H9 (cell line): Measurements from ENCODE around the gene HLA-E. TPM values are rescaled to one million over a fixed set of nuclear protein-coding genes. Genes with fewer than 3 reads are reported as not detected.

Experiments
- DNase-seq: peaks from one replicate; pipeline ENCODE4 v3.0.0-alpha.2; 2017
- H2AFZ ChIP-seq: one replicate; pipeline ENCODE4 v1.6.1; 2013; ENCODE audit warnings: mild to moderate bottlenecking, low read length, control low read depth, moderate library complexity
- H2AK5ac ChIP-seq: 2 replicates; pipeline ENCODE4 v1.6.1; 2013; ENCODE audit warnings: low read length, control low read depth, mixed read lengths; ENCODE audit not compliant: insufficient read length
- H2BK120ac ChIP-seq: one replicate; pipeline ENCODE4 v1.6.1; 2013; ENCODE audit warnings: low read depth, mild to moderate bottlenecking, low read length, control low read depth, inconsistent platforms; ENCODE audit not compliant: poor library complexity, severe bottlenecking
- H2BK12ac ChIP-seq: 2 replicates; pipeline ENCODE4 v1.6.1; 2013; ENCODE audit warnings: low read length, control low read depth, mixed read lengths, low read depth; ENCODE audit not compliant: insufficient read length
- H2BK15ac ChIP-seq: 2 replicates; pipeline ENCODE4 v1.6.1; 2013; ENCODE audit warnings: low read depth, low read length, control low read depth
- H2BK20ac ChIP-seq: one replicate; pipeline ENCODE4 v1.6.1; 2013; ENCODE audit warnings: low read depth, mild to moderate bottlenecking, low read length, control low read depth, inconsistent platforms; ENCODE audit not compliant: poor library complexity, severe bottlenecking
- H2BK5ac ChIP-seq: 2 replicates; pipeline ENCODE4 v1.6.1; 2013; ENCODE audit warnings: low read length, control low read depth, mixed read lengths; ENCODE audit not compliant: insufficient read length
- H3K14ac ChIP-seq: 2 replicates; pipeline ENCODE4 v1.6.1; 2013; ENCODE audit warnings: low read length, control low read depth; ENCODE audit not compliant: insufficient read depth
- H3K18ac ChIP-seq: 2 replicates; pipeline ENCODE4 v1.6.1; 2013; ENCODE audit warnings: low read depth, mild to moderate bottlenecking, mixed read lengths, low read length, control low read depth; ENCODE audit not compliant: insufficient read length
- H3K23ac ChIP-seq: 2 replicates; pipeline ENCODE4 v1.6.1; 2013; ENCODE audit warnings: low read length, control low read depth, mixed read lengths, low read depth; ENCODE audit not compliant: insufficient read length
- H3K23me2 ChIP-seq: 2 replicates; pipeline ENCODE4 v1.6.1; 2013; ENCODE audit warnings: low read depth, mild to moderate bottlenecking, mixed read lengths, low read length, control low read depth; ENCODE audit not compliant: insufficient read length, poor library complexity, severe bottlenecking
- H3K27ac ChIP-seq: 2 replicates; pipeline ENCODE4 v1.5.1; 2013; ENCODE audit warnings: low read length, control low read depth, mixed read lengths, low read depth; ENCODE audit not compliant: insufficient read length
- H3K27me3 ChIP-seq: 2 replicates; pipeline ENCODE4 v1.6.1; 2013; ENCODE audit warnings: low read length, control low read depth, inconsistent platforms; ENCODE audit not compliant: insufficient read depth
- H3K4ac ChIP-seq: 2 replicates; pipeline ENCODE4 v1.6.1; 2013; ENCODE audit warnings: low read depth, mild to moderate bottlenecking, control low read depth, inconsistent platforms, low read length, moderate library complexity
- H3K4me1 ChIP-seq: 2 replicates; pipeline ENCODE4 v1.6.1; 2013; ENCODE audit warnings: low read length, control low read depth, inconsistent platforms; ENCODE audit not compliant: insufficient read depth
- H3K4me2 ChIP-seq: 2 replicates; pipeline ENCODE4 v1.6.1; 2013; ENCODE audit warnings: low read length, control low read depth, mixed read lengths; ENCODE audit not compliant: insufficient read length, insufficient read depth
- H3K56ac ChIP-seq: 2 replicates; pipeline ENCODE4 v1.6.1; 2013; ENCODE audit warnings: low read depth, mild to moderate bottlenecking, mixed read lengths, low read length, control low read depth; ENCODE audit not compliant: insufficient read length
- H3K79me1 ChIP-seq: 2 replicates; pipeline ENCODE4 v1.6.1; 2013; ENCODE audit warnings: low read depth, mild to moderate bottlenecking, moderate library complexity, low read length, control low read depth, inconsistent platforms; ENCODE audit not compliant: insufficient read depth, poor library complexity, severe bottlenecking
- H3K79me2 ChIP-seq: 2 replicates; pipeline ENCODE4 v1.6.1; 2013; ENCODE audit warnings: low read length, control low read depth, inconsistent platforms; ENCODE audit not compliant: insufficient read depth
- H3K9ac ChIP-seq: 2 replicates; pipeline ENCODE4 v1.6.1; 2013; ENCODE audit warnings: low read length, control low read depth, mixed read lengths; ENCODE audit not compliant: insufficient read length; ENCODE audit errors: extremely low read depth
- H3K9me3 ChIP-seq: one replicate; pipeline ENCODE4 v1.6.1; 2013; ENCODE audit warnings: low read depth, low read length, inconsistent platforms; ENCODE audit not compliant: control insufficient read depth
- H3T11ph ChIP-seq: one replicate; pipeline ENCODE4 v1.6.1; 2013; ENCODE audit warnings: mild to moderate bottlenecking, low read length, control low read depth, inconsistent platforms
- H4K20me1 ChIP-seq: one replicate; pipeline ENCODE4 v1.6.1; 2013; ENCODE audit not compliant: control insufficient read depth, insufficient read length, insufficient read depth
- H4K5ac ChIP-seq: 2 replicates; pipeline ENCODE4 v1.6.1; 2013; ENCODE audit warnings: low read depth, mild to moderate bottlenecking, mixed read lengths, low read length, control low read depth; ENCODE audit not compliant: insufficient read length
- H4K8ac ChIP-seq: replicated peaks from 2 replicates; pipeline ENCODE4 v1.6.1; 2013; ENCODE audit warnings: low read length, control low read depth, mixed read lengths, low read depth; ENCODE audit not compliant: insufficient read length
- H4K91ac ChIP-seq: 2 replicates; pipeline ENCODE4 v1.6.1; 2013; ENCODE audit warnings: low read depth, mild to moderate bottlenecking, moderate library complexity, mixed read lengths, low read length, control low read depth; ENCODE audit not compliant: insufficient read length
- H3K27ac Mint-ChIP-seq, 3 experiments: 2 replicates in 2 of 3; 3 replicates in 1 of 3; pipeline ENCODE4 v1.8.0; 2020 to 2021; ENCODE audit warnings: mixed read lengths in 3 of 3, mild to moderate bottlenecking in 1 of 3, moderate library complexity in 1 of 3
- H3K27me3 Mint-ChIP-seq: 2 replicates; pipeline ENCODE4 v1.8.0; 2021; ENCODE audit warnings: low read depth, mild to moderate bottlenecking, moderate library complexity, mixed read lengths
- H3K36me3 Mint-ChIP-seq, 3 experiments: 2 replicates in 2 of 3; 3 replicates in 1 of 3; pipeline ENCODE4 v1.8.0; 2020 to 2021; ENCODE audit warnings: low read depth in 3 of 3, mixed read lengths in 3 of 3; ENCODE audit not compliant: insufficient read depth in 1 of 3
- H3K4me1 Mint-ChIP-seq, 2 experiments: 2 replicates each; pipeline ENCODE4 v1.8.0; 2020; ENCODE audit warnings: mixed read lengths in 2 of 2
- H3K4me3 Mint-ChIP-seq, 2 experiments: 2 replicates in 1 of 2; 3 replicates in 1 of 2; pipeline ENCODE4 v1.8.0; 2020 to 2021; ENCODE audit warnings: mild to moderate bottlenecking in 2 of 2, mixed read lengths in 2 of 2, moderate library complexity in 1 of 2
- H3K9me3 Mint-ChIP-seq, 2 experiments: 2 replicates in 1 of 2; 3 replicates in 1 of 2; pipeline ENCODE4 v1.8.0; 2020; ENCODE audit warnings: mild to moderate bottlenecking in 2 of 2, mixed read lengths in 2 of 2, moderate library complexity in 1 of 2
- CTCF ChIP-seq: fragments of 200-600 bp; sonication (generic); conservative IDR thresholded peaks from 3 replicates; pipeline ENCODE4 v1.8.0; 2021; ENCODE audit warnings: antibody characterized with exemption, mild to moderate bottlenecking
- WGBS: extraction: QIAGEN DNeasy Blood & Tissue Kit; methylation state at CpG from one replicate; pipeline ENCODE4 v1.1.7; 2013; ENCODE audit warnings: missing lambda C conversion rate, low lambda C conversion rate, mixed read lengths; ENCODE audit not compliant: insufficient read length; ENCODE audit errors: extremely low coverage; 5-methylcytosine and 5-hydroxymethylcytosine counted together
- total RNA-seq: library from RNA; stranded (reverse); gene quantifications from 2 replicates; pipeline ENCODE4 v1.2.1, GENCODE V29; 2021

Gene HLA-E
- total RNA-seq, 1 experiment from 2014 or later = 28.1 TPM

GRCh38 chr6:30537931-30538330 is 48.6 kb downstream of the HLA-E start:
- Mint-ChIP-seq H3K4me1 (peaks cover 10% of the 10 kb centered on the region in 2 experiments), H3K27me3 (no peaks in the 10 kb centered on the region; the same call in 1 of the 2 replicates), H3K9me3 (no peaks in the 10 kb centered on the region), H3K36me3 (no peaks in the 10 kb centered on the region), H3K4me3 (no peak overlapping the region), H3K27ac (no peak overlapping the region)
- Histone ChIP-seq H2AFZ (no peak overlapping the region), H2BK120ac (no peak overlapping the region), H3K56ac (no peak overlapping the region), H3K79me2 (no peaks in the 10 kb centered on the region), H4K91ac (no peak overlapping the region), H2BK5ac (no peak overlapping the region), H3K18ac (no peak overlapping the region), H2AK5ac (no peak overlapping the region), H3K9ac (no peak overlapping the region), H3K9me3 (no peaks in the 10 kb centered on the region), H3K27ac (no peak overlapping the region), H3K23ac (no peak overlapping the region), H2BK15ac (no peak overlapping the region), H2BK20ac (no peak overlapping the region), H4K5ac (no peak overlapping the region), H4K8ac (no peak overlapping the region), H3K27me3 (no peaks in the 10 kb centered on the region), H3K4me2 (no peak overlapping the region), H3K14ac (no peak overlapping the region), H3K23me2 (no peaks in the 10 kb centered on the region), H3T11ph (no peak overlapping the region), H2BK12ac (no peak overlapping the region), H4K20me1 (no peaks in the 10 kb centered on the region), H3K4me1 (0 out of 2 replicates have a peak, but pooled peaks cover 3% of the 10 kb centered on the region), H3K79me1 (no peaks in the 10 kb centered on the region), H3K4ac (no peak overlapping the region)
- no peak for TF ChIP-seq CTCF
- WGBS = no CpG with 5 or more reads among the region's 3 CpGs
- DNase-seq = no peak
